HG03045 (cell line): ENCODE results near the gene PHACTR1.

Source experiments
- ATAC-seq: cut with Tn5 transposase; IDR thresholded peaks from one replicate; pipeline ENCODE4 v1.9.1; 2021; ENCODE audit warnings: mild to moderate bottlenecking, moderate library complexity; ENCODE audit not compliant: unreplicated experiment

Gene PHACTR1

GRCh38 chr6:12844284-12845223 is 128.0 kb downstream of the PHACTR1 start:
- no peak for ATAC-seq

GRCh38 chr6:12845224-12846004 is 128.8 kb downstream of the PHACTR1 start:
- ATAC-seq, result no peak

- no peak for ATAC-seq
These were observed 132.6 kb downstream of the PHACTR1 start for GRCh38 chr6:12848964-12849808.

- no peak for ATAC-seq
These were observed 133.2 kb downstream of the PHACTR1 start for GRCh38 chr6:12849809-12850198.

GRCh38 chr6:12851123-12851695 is 134.6 kb downstream of the PHACTR1 start:
- no peak for ATAC-seq

- no peak for ATAC-seq
These were observed 145.0 kb downstream of the PHACTR1 start for GRCh38 chr6:12861603-12862002.

- ATAC-seq, result no peak
These were observed 148.6 kb downstream of the PHACTR1 start for GRCh38 chr6:12865117-12865516.

GRCh38 chr6:12865671-12866181 is 149.2 kb downstream of the PHACTR1 start:
- no peak for ATAC-seq

GRCh38 chr6:12866422-12867029 is 150.0 kb downstream of the PHACTR1 start:
- no peak for ATAC-seq

GRCh38 chr6:12869816-12870432 is 153.4 kb downstream of the PHACTR1 start:
- no peak for ATAC-seq

- no peak for ATAC-seq
These were observed 157.1 kb downstream of the PHACTR1 start for GRCh38 chr6:12873691-12874090.

GRCh38 chr6:12875051-12875450 is 158.5 kb downstream of the PHACTR1 start:
- no peak for ATAC-seq

- no peak for ATAC-seq
These were observed 162.2 kb downstream of the PHACTR1 start for GRCh38 chr6:12878741-12879140.

GRCh38 chr6:12882761-12883290 is 166.3 kb downstream of the PHACTR1 start:
- no peak for ATAC-seq

- no peak for ATAC-seq
These were observed 168.4 kb downstream of the PHACTR1 start for GRCh38 chr6:12884983-12885382.

GRCh38 chr6:12886961-12887775 is 170.6 kb downstream of the PHACTR1 start:
- no peak for ATAC-seq

GRCh38 chr6:12890171-12890790 is 173.7 kb downstream of the PHACTR1 start:
- no peak for ATAC-seq

- ATAC-seq, result no peak
These were observed 175.0 kb downstream of the PHACTR1 start for GRCh38 chr6:12891595-12891994.
